IPS-20b (cell line): Measurements from ENCODE around the gene CFAP70.

Source experiments
- H3K27ac ChIP-seq: one replicate; pipeline ENCODE4 v1.5.1; 2013; ENCODE audit warnings: low read length
- H3K27me3 ChIP-seq: 2 replicates; pipeline ENCODE4 v1.6.1; 2013; ENCODE audit warnings: mild to moderate bottlenecking, low read length, inconsistent platforms; ENCODE audit not compliant: insufficient read depth
- H3K36me3 ChIP-seq: 2 replicates; pipeline ENCODE4 v1.6.1; 2013; ENCODE audit warnings: low read depth, mild to moderate bottlenecking, inconsistent platforms, low read length, moderate library complexity; ENCODE audit not compliant: insufficient read depth
- H3K4me1 ChIP-seq: 2 replicates; pipeline ENCODE4 v1.6.1; 2013; ENCODE audit warnings: mild to moderate bottlenecking, control low read depth, inconsistent platforms, low read length, moderate library complexity; ENCODE audit not compliant: insufficient read depth
- H3K4me3 ChIP-seq: 2 replicates; pipeline ENCODE4 v1.5.1; 2013; ENCODE audit warnings: mild to moderate bottlenecking, low read length, inconsistent platforms
- H3K9ac ChIP-seq: 2 replicates; pipeline ENCODE4 v1.6.1; 2013; ENCODE audit warnings: low read depth, mild to moderate bottlenecking, inconsistent platforms, low read length, moderate library complexity
- H3K9me3 ChIP-seq: 2 replicates; pipeline ENCODE4 v1.6.1; 2013; ENCODE audit warnings: mild to moderate bottlenecking, low read depth, low read length, inconsistent platforms; ENCODE audit not compliant: insufficient read depth

Gene CFAP70

DNA sequence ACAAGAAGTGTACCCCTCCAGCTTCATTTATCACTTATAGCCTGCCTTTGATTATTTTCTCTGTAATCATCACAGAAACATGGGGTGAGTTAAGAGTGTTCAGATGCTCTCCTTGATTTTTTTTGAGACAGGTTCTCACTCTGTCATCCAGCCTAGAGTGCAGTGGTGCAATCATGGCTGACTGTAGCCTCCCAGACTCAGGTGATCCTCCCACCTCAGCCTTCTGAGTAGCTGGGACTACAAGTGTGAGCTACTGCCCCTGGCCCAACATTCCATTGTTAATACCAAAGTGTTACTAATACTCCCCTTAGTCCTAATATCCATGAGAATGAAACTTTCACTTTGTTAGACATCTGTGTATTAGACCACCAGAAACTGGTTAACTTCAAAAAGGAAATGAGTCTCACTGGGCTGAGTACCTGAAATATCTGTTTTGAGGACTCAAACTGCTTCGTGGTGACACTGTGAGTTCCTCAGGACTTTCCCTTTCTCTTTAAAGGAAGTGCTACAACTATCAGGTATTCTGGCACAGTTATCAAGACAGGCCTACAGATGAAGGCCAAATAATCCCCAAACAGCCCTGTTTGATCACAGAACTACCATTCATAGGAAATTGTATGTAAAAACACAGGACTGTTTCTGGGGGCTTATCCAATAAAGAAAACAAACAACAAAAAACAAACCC lies 20.5 kb upstream of the CFAP70 start:
- H3K36me3 ChIP-seq: peaks cover 73% of the 10 kb centered on the region
- H3K27ac ChIP-seq: no peak overlapping the region
- no peaks in the 10 kb centered on the region for H3K27me3 ChIP-seq
- no peaks in the 10 kb centered on the region for H3K9me3 ChIP-seq
- H3K4me1 ChIP-seq: no peaks in the 10 kb centered on the region
- H3K4me3 ChIP-seq: no peak overlapping the region
- no peak overlapping the region for H3K9ac ChIP-seq

DNA sequence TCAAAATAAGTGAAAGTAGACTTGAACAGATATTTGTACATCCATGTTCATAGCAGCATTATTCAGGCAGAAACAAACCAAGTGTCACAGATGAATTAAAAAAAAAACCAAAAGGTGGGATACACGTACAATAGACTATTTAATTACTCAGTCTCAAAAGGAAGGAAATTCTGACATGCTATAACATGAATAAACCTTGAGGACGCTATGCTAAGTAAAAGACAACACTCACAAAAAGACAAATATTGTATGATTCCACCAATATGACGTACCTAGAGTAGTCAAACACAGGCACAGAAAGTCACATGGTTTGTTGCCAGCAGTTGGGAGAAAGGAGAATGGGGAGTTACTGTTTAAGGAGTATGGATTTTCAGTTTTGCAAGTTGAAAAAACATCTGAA lies 18.0 kb upstream of the CFAP70 start:
- no peaks in the 10 kb centered on the region for H3K9me3 ChIP-seq
- no peak overlapping the region for H3K9ac ChIP-seq
- H3K36me3 ChIP-seq: peaks cover 56% of the 10 kb centered on the region

DNA sequence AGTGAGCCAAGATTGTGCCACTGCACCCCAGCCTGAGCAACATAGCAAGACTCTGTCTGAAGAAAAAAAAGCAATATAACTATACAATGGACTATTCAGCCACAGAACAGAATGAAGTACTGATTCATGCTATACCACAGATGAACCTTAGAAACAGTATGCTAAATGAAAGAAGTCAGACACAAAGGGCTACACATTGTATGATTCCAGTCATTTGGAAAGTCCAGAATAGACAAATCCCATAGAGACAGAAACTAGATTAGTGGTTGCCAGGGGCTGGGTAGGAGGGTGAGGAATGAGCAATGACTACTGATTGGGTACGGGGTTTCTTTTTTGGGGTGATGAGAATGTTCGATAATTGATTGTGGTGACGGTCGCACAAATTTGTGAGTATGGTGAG lies 9.6 kb upstream of the CFAP70 start:
- no peak overlapping the region for H3K4me3 ChIP-seq
- no peak overlapping the region for H3K9ac ChIP-seq
- no peaks in the 10 kb centered on the region for H3K9me3 ChIP-seq
- no peaks in the 10 kb centered on the region for H3K27me3 ChIP-seq
- H3K4me1 ChIP-seq: no peaks in the 10 kb centered on the region
- peaks cover 6% of the 10 kb centered on the region; the same call in 1 of the 2 replicates for H3K36me3 ChIP-seq
- H3K27ac ChIP-seq: no peak overlapping the region

More for the DNA sequence above, 18.0 kb upstream of the CFAP70 start:
- Histone ChIP-seq H3K4me3 (no peak overlapping the region), H3K27me3 (no peaks in the 10 kb centered on the region), H3K4me1 (no peaks in the 10 kb centered on the region), H3K27ac (no peak overlapping the region)

DNA sequence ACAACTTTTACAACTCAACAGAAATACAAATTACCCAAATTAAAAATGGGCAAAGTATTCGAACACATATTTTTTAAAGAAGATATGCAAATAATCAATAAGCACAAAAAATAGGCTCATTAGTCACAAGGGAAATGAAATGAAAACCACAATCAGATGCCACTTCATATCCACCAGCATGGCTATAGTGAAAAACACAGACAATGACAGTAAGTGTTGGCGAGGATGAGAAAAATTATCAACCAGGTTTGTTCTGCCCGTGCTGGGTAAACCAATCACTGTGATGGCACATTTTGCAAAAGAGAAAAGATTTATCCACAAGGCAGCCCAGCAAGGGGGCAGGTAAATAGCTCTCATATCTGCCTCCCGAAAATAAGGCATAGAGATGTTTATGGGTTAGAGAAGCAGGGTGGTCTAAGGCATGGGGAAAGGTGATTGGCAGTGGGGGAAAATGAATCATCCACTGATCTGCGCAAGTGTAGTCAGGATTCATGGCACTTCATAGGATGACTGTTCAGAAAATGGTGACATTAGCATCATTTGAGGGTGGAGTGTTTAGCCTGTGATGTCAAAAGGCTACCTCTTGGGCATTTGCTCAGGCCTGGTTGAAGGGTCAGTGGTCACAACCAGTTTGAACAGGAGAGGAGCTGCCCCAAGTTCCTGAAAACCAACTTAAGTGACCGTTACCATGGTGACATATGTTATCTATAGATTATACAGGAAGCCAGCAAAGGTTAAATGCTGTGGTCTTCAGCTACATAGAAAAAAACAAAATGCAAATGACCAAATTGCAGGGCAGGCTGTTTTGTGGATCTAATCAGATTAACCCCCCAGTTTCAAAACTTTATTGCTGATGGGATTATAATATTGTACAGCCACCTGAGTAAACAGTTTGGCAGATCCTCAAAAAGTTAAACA lies 8.0 kb upstream of the CFAP70 start:
- Histone ChIP-seq H3K4me1 (no peaks in the 10 kb centered on the region), H3K9me3 (no peaks in the 10 kb centered on the region), H3K27me3 (no peaks in the 10 kb centered on the region), H3K27ac (no peak overlapping the region), H3K4me3 (no peak overlapping the region), H3K9ac (no peak overlapping the region), H3K36me3 (peaks cover 6% of the 10 kb centered on the region; the same call in 1 of the 2 replicates)

DNA sequence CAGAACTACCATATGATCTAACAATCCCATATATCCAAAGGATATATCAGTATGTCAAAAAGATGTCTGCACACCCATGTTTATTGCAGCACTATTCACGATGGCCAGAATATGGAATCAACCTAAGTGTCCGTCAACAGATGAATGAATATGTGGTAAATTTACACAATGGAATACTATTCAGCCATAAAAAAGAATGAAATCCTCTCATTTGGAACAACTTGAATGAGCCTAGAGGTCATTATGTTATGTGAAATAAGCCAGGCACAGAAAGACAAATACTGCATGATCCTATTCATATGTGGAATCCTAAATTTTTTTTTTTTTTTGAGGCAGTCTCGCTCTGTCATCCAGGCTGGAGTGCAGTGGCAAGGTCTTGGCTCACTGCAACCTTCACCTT lies 6.3 kb upstream of the CFAP70 start:
- Histone ChIP-seq H3K27me3 (no peaks in the 10 kb centered on the region), H3K4me1 (no peaks in the 10 kb centered on the region), H3K9me3 (no peaks in the 10 kb centered on the region), H3K4me3 (no peak overlapping the region), H3K27ac (no peak overlapping the region), H3K9ac (no peak overlapping the region), H3K36me3 (peaks cover 6% of the 10 kb centered on the region; the same call in 1 of the 2 replicates)

DNA sequence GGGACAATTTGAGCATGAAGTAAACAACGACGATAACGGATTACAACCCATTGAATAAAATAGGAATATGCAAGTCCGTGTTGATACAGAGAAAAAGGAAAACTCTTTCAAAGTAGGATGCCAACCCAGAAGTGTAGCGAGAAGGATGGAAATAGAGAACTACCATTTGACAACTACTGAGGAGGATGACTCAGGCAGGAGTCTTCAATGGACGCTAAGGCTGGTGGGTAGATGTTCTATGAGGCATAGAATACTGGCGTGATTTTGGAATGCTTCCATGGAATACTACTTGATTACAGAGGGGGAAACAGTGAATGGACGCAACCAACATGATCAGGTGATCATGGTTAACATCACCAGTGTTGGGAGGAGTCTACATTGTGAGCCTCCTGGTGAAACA lies 828 bp upstream of the CFAP70 start:
- Histone ChIP-seq H3K9ac (peak overlapping the region; percentile 84; the same call in 1 of the 2 replicates), H3K9me3 (no peaks in the 10 kb centered on the region), H3K27ac (no peak overlapping the region), H3K4me1 (no peaks in the 10 kb centered on the region), H3K36me3 (no peaks in the 10 kb centered on the region), H3K27me3 (peaks cover 25% of the 10 kb centered on the region), H3K4me3 (peak overlapping the region; percentile 84; the same call in 1 of the 2 replicates)

DNA sequence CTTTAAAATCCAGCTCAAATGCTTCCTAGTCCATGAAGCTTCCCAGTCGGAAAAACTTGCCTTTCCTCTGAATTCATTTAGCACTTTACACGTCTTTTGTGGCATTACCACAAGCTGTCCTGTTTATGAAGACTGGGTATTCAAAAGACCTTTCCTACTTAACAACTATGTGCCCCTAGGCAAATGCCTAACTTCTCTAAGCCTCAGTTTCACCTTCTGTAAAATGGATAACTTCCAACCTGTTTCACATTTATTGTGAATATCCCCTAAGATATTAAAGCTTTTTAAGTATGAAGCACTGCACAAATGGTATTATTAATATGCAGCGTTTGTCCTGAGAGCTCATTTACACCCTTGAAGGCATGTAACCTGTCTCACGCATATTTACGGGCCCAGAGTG lies 843 bp downstream of the CFAP70 start:
- peak overlapping the region; percentile 84; the same call in 1 of the 2 replicates for H3K9ac ChIP-seq
- H3K36me3 ChIP-seq: no peaks in the 10 kb centered on the region
- no peak overlapping the region for H3K27ac ChIP-seq
- peaks cover 25% of the 10 kb centered on the region for H3K27me3 ChIP-seq
- peak overlapping the region; percentile 84 for H3K4me3 ChIP-seq
- no peaks in the 10 kb centered on the region for H3K4me1 ChIP-seq
- no peaks in the 10 kb centered on the region for H3K9me3 ChIP-seq

DNA sequence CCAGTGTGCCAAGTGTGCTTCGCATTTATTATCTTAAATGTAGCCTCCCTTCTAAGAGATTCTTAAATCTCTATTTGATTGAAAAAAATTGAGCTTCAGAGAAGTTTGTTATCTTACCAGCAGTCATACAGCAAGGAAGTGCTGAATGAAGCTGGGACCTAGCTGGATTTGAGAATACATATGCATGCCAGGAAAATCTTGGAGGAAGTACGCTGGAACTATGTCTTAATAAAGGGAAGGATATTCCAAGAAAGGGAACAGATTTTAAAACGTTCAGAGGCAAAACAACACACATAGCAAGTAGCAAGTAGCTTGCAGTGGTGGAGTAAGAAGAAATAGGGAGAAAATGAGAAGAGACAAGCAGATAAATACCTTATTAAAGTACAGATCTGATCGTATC lies 1.5 kb downstream of the CFAP70 start:
- Histone ChIP-seq H3K27me3 (peaks cover 25% of the 10 kb centered on the region), H3K9me3 (no peaks in the 10 kb centered on the region), H3K4me1 (no peaks in the 10 kb centered on the region), H3K9ac (no peak overlapping the region), H3K36me3 (no peaks in the 10 kb centered on the region), H3K4me3 (no peak overlapping the region), H3K27ac (no peak overlapping the region)

DNA sequence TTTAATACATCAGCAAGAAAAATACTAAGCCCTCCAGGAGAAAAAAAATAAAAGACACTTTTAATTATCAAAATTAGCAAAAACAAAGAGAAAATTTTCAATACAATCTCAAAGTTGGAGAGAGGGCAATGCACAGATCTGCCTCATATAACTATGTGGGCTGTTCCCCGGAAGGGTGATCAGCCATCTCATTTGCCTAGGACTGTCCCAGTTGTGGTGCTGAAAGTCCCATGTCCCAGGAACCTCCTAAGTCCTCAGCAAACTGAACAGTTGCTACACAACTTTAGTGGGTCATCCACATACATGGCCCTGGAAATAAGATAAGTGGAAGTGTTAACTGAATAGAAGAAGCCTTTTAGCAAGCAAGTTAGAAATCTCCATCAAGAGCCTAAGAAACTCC lies 14.4 kb downstream of the CFAP70 start:
- H3K36me3 ChIP-seq: no peaks in the 10 kb centered on the region
- H3K4me3 ChIP-seq: no peak overlapping the region
- H3K4me1 ChIP-seq: no peaks in the 10 kb centered on the region
- H3K9me3 ChIP-seq: no peaks in the 10 kb centered on the region
- no peak overlapping the region for H3K9ac ChIP-seq
- no peak overlapping the region for H3K27ac ChIP-seq
- no peaks in the 10 kb centered on the region for H3K27me3 ChIP-seq

DNA sequence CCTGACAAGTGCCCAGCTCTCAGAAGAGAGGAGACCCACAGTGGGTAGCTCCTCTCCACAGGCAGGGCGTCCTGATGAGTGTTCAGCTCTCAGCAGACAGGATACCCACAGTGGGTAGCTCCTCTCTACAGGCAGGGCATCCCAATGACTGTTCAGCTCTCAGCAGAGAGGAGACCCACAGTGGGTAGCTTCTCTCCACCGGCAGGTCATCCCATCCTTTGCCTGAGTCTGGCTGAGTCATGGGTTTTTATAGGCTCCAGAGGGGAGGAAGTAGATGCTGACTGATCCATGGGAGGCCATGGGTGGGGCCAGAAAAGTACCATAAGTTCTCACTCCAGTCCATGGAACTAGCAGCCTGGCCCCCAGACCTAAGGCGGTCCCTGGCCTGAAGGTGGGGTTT lies 18.5 kb downstream of the CFAP70 start:
- Histone ChIP-seq H3K4me1 (no peaks in the 10 kb centered on the region), H3K9me3 (no peaks in the 10 kb centered on the region), H3K27me3 (no peaks in the 10 kb centered on the region), H3K36me3 (no peaks in the 10 kb centered on the region), H3K27ac (no peak overlapping the region), H3K4me3 (no peak overlapping the region), H3K9ac (no peak overlapping the region)

DNA sequence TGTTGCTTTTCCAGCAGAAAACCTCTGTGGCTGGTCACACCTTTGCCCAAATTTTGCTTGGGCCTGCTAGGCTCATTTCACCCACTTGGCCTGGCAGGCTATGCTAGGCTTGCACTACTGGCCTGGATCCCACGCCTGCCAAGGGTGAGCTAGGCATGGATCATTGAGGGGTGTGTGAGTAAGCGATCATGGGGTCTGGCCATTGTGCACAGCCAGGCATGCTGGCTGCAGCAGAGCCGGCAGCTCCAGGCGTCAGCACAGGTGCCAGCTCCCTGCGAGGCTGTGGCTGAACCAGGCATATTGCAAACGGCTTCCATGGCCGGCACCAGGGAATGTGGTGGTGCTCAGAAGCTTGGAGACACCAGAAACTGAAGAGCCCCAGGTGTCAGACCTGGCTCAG lies 19.2 kb downstream of the CFAP70 start:
- no peaks in the 10 kb centered on the region for H3K27me3 ChIP-seq
- no peak overlapping the region for H3K4me3 ChIP-seq
- no peak overlapping the region for H3K27ac ChIP-seq
- no peaks in the 10 kb centered on the region for H3K9me3 ChIP-seq
- no peaks in the 10 kb centered on the region for H3K36me3 ChIP-seq
- no peaks in the 10 kb centered on the region for H3K4me1 ChIP-seq
- no peak overlapping the region for H3K9ac ChIP-seq
